Measurements from ENCODE around the gene SPEM2. TPM values are rescaled to one million over a fixed set of nuclear protein-coding genes. Genes with fewer than 3 reads are reported as not detected.

Gene SPEM2
- total RNA-seq, 2 donors from 2014 or later, result not detected

- intact Hi-C loops (cut with DNase I), result no loop called here
- peak; percentile 76 for DNase-seq (ENCODE audit: low spot score)
These were observed 8.3 kb upstream of the SPEM2 start for GRCh38 chr17:7417056-7417655.

DNA sequence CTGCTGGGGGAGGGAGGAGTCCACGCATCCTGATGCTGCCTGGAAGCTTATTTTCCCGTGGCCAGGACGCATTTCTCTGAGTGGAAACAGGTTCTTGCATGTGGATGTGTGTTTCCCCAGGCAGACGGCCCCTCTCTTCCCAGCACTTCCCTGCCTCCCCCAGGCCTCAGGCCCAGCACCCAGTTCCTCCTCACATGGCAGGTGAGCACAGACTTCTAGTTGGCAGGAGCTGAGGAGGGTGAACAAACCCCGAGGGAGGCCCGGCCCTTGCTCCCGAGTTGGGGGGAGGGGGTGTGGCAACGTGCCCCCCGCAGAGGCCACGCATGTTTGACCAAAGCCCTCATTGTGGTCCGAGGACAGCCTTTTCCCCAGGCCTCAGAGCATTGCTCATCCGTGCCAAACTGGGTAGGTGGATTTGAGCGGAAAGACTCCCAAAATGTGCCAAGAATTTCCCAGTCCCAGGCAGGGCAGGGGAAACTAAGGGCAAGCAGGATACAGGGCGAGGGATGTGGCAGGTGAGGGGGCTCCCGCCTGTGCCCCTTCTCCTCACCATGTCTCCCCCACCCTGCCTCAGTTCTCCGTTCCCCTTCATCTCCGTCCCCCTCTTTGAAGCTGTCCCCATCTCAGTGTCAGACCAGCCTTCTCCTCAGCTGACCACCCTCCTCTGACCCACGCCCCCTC, 6.8 kb upstream of the SPEM2 start:
- intact Hi-C loops (cut with DNase I), result no loop called here
- DNase-seq (ENCODE audit: low spot score), result peak; percentile 75

- DNase-seq (ENCODE audit: low spot score), result peak; percentile 60
- intact Hi-C loops (cut with DNase I), result no loop called here
These were observed 5.4 kb upstream of the SPEM2 start, which contains the start of gene SPEM1 for GRCh38 chr17:7419819-7420610. Gene SPEM1, plus strand, starts transcription at chr17:7420324. Its CDS starts 61 bp downstream, at chr17:7420385.

DNA sequence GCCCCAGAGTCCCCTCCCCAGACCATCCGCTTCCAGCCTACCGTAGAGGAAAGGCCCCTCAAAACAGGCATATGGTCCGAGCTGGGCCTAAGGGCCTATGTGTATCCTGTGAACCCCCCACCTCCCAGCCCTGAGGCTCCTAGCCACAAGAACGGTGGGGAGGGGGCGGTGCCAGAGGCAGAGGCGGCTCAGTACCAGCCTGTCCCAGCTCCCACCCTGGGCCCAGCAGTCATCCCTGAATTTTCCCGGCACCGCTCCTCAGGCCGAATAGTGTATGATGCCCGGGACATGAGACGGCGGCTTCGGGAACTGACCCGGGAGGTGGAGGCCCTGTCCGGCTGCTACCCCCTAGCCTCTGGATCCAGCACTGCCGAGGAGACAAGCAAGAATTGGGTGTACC, 4.2 kb upstream of the SPEM2 start:
- intact Hi-C loops (cut with DNase I), result no loop called here

DNA sequence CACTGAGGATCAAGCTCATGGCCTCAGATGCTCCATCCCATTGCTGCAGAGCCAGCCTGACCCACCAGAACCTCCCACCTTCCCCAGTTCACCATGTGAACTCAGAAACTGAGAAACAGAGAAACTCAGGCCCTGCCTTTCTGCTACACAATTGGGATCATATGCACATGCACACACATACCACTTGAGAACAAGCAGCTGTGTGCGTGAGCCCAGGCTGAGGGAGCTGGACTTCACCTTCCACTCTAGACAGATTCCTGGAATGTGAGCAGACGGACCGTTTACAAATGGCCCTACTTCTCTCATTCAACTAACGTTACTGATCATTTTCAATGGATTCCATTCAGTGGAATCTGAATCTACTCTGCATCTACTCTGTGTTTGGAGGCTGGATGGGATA, 1.7 kb upstream of the SPEM2 start:
- DNase-seq (ENCODE audit: low spot score), result no peak
- intact Hi-C loops (cut with DNase I), result no loop called here

More for the DNA sequence above, 4.2 kb upstream of the SPEM2 start:
- DNase-seq (ENCODE audit: low spot score), result peak; percentile 57

DNA sequence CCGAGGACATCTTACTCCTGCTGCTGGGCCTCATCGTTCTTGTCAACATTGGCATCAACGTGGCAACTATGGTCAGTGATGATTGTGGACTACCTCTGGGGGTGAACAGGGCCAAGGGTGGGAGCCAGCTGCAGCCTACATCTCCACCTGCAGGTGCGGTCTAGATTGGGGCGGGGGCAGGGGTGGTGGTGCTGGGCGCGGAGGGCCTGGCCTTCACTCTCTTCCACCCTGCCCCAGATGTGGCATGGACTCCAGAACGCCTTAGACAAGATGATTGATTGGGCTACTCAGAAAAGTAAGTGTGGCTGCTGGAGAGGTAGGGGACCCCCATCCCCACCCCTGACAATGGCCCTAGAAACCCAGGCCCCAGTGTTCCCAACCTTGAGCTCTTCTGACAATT, 340 bp downstream of the SPEM2 start:
- peak; percentile 78 for DNase-seq (ENCODE audit: low spot score)
- intact Hi-C loops (cut with DNase I), result no loop called here

GRCh38 chr17:7426203-7426863, 917 bp downstream of the SPEM2 start:
- intact Hi-C loops (cut with DNase I), result no loop called here
- peak; percentile 61 for DNase-seq (ENCODE audit: low spot score)

GRCh38 chr17:7426896-7427489, 1.6 kb downstream of the SPEM2 start:
- intact Hi-C loops (cut with DNase I), result no loop called here
- DNase-seq (ENCODE audit: low spot score), result peak; percentile 58

- peak; percentile 32 for DNase-seq (ENCODE audit: low spot score)
- intact Hi-C loops (cut with DNase I), result no loop called here
These were observed 2.1 kb downstream of the SPEM2 start for GRCh38 chr17:7427549-7427948.

DNA sequence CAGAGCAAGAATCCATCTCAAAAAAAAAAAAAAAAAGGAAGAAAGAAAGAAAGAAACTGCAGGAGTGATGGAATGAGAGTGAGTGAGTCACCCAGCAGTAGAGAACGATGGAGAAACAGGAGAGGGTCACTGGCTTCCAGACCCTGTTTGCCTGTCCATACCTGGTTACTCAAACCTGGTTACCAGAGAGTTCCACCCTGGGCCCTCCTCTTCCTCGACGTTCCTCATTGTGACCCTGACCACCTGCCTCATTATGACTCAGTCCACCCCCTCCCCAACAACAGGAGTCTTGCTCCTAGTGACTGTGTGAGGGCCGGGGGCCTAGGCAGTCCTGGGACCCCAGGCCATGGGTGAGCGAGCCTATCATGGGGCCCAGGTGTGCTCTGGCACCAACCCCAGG, 3.1 kb downstream of the SPEM2 start, which contains the start of gene SPEM3:
Gene SPEM3, plus strand, starts transcription at position 301 of the 400 bp plus-strand sequence. Its CDS starts 46 bp downstream, at position 347.
- DNase-seq (ENCODE audit: low spot score), result no peak
- intact Hi-C loops (cut with DNase I), result no loop called here

DNA sequence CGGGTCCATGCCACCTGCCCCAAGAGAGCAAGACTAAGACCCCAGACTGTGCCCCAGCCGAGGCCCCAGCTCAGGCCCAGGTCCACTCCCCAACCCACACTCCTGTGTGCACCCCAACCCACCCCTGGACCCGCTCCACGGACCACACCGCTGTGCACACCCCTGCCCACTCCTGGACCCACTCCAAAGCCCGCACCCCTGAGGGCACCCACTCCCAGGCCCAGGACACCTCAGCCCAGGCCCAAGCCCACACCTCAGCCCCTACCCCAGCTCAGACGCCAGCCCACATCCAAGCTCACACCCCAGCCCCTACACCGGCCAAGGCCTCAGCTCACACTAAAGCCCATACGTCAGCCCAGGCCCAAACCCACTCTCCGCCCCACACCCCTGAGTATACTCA, 4.3 kb downstream of the SPEM2 start:
- no peak for DNase-seq (ENCODE audit: low spot score)
- intact Hi-C loops (cut with DNase I), result loop anchor here in 1 of 2 donors (10.0 kb wide), 2 partner anchors 75 to 135 kb away; partner anchors contain the start of genes KCTD11, SENP3 and TMEM95

GRCh38 chr17:7431231-7431630, 5.8 kb downstream of the SPEM2 start:
- DNase-seq (ENCODE audit: low spot score), result no peak
- intact Hi-C loops (cut with DNase I), result loop anchor here in 1 of 2 donors (10.0 kb wide), 2 partner anchors 76 to 134 kb away; partner anchors contain the start of genes KCTD11, SENP3 and TMEM95

GRCh38 chr17:7432296-7432695, 6.9 kb downstream of the SPEM2 start:
- intact Hi-C loops (cut with DNase I), result loop anchor here in 1 of 2 donors (10.0 kb wide), 2 partner anchors 77 to 133 kb away; partner anchors contain the start of genes KCTD11, SENP3 and TMEM95
- no peak for DNase-seq (ENCODE audit: low spot score)

GRCh38 chr17:7435676-7436555, 10.5 kb downstream of the SPEM2 start:
- DNase-seq (ENCODE audit: low spot score), result no peak
- intact Hi-C loops (cut with DNase I), result loop anchor here (5.0 to 10.0 kb wide), 3 partner anchors 51 to 129 kb away; partner anchors contain the start of genes KCTD11 (in 1 of the 2), SENP3 (in 1 of the 2) and TMEM95 (in 1 of the 2)

- DNase-seq (ENCODE audit: low spot score), result peak; percentile 93
- intact Hi-C loops (cut with DNase I), result loop anchor here (5.0 to 10.0 kb wide), 3 partner anchors 51 to 128 kb away; partner anchors contain the start of genes KCTD11 (in 1 of the 2), SENP3 (in 1 of the 2) and TMEM95 (in 1 of the 2)
These were observed 11.3 kb downstream of the SPEM2 start for GRCh38 chr17:7436556-7437368.

- DNase-seq (ENCODE audit: low spot score), result no peak
- intact Hi-C loops (cut with DNase I), result loop anchor here (5.0 to 10.0 kb wide), 3 partner anchors 50 to 127 kb away; partner anchors contain the start of genes KCTD11 (in 1 of the 2), SENP3 (in 1 of the 2) and TMEM95 (in 1 of the 2)
These were observed 12.0 kb downstream of the SPEM2 start for GRCh38 chr17:7437369-7437863.

Data from posterior vena cava (tissue), 2 donors.